Activated CD4-positive, alpha-beta memory T cell treated with anti-CD3 and anti-CD28 coated beads, Interleukin-2, amount 10 ng/mL, durations not matched to agents 7 days and 5 days (primary cell): ENCODE data around the gene SLC4A5. TPM values are rescaled to one million over a fixed set of nuclear protein-coding genes. Genes with fewer than 3 reads are reported as not detected.

Experiments used
- CTCF ChIA-PET: fragments of 350-600 bp; sonication (Branson Sonifier 250); formaldehyde crosslinking; loops from one replicate; lab custom pipeline; 2021; ENCODE audit warnings: antibody characterized with exemption, inconsistent platforms; lab: Charles Lee
- POLR2A ChIA-PET: fragments of 350-600 bp; sonication (Branson Sonifier 250); formaldehyde crosslinking; loops from one replicate; lab custom pipeline; 2021; ENCODE audit warnings: antibody characterized with exemption; lab: Charles Lee
- DNase-seq: peaks from one replicate; pipeline ENCODE4 v3.0.0-alpha.2; 2020
- H3K27ac Mint-ChIP-seq: one replicate; pipeline ENCODE4 v1.8.0; 2021; ENCODE audit warnings: mild to moderate bottlenecking, mixed read lengths
- H3K27me3 Mint-ChIP-seq: one replicate; pipeline ENCODE4 v1.8.0; 2021; ENCODE audit warnings: mixed read lengths
- H3K36me3 Mint-ChIP-seq: one replicate; pipeline ENCODE4 v1.8.0; 2021; ENCODE audit warnings: low read depth, mixed read lengths
- H3K4me1 Mint-ChIP-seq: one replicate; pipeline ENCODE4 v1.8.0; 2021; ENCODE audit warnings: mixed read lengths
- H3K4me3 Mint-ChIP-seq: one replicate; pipeline ENCODE4 v1.8.0; 2021; ENCODE audit warnings: mild to moderate bottlenecking, mixed read lengths
- H3K9me3 Mint-ChIP-seq: one replicate; pipeline ENCODE4 v1.8.0; 2021; ENCODE audit warnings: mixed read lengths
- total RNA-seq, 2 experiments: library from RNA; stranded (reverse); gene quantifications; one replicate each; pipeline ENCODE4 v1.2.3, GENCODE V29; 2021

Gene SLC4A5
- total RNA-seq, 2 experiments from 2014 or later, result 2.5 to 3.4 TPM

DNA sequence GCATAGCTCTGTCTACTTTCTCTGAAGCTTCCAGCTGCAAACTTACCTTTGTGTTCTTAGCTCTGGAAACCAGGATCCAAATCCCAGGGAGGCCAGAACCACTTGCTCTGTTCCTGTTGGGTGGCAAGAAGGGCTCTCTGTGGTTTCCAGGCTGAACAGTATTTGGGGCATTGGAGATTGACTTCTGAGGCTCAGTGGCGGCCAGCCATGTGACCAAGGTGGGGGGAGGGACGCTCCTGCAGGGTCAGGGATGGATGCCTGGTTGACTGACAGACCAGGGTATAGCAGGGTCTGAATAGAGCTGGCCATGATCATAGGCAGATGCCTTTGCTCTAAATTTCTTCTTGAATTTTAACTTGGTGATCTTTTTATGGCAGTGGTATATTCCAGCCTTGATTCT, 15.1 kb downstream of the SLC4A5 start:
- no peak for DNase-seq
- CTCF ChIA-PET, result interaction anchor here (1.3 kb wide), 1 partner anchor 78 kb away, joined by 7 read pairs; no protein-coding TSS in a partner anchor

DNA sequence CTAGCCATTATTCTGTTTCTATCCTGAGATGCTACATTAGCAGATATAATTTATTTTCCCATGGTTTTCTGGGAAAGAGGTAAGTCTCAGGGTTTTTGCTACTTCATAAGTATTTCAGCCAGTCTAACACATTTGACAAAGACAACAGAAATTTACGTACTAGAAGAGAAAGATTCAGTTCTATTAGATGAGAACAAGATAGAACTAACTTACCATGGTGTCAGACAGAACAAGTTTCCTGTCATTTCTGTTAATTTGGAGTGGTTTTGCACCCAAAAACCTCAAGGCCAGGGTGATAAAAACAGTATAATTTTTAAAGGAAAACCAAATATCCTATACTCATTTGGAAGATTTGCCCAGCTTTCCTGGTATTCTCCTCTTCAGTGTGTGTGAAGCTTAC, 15.6 kb downstream of the SLC4A5 start:
- no peaks in the 10 kb centered on the region for H3K4me1 Mint-ChIP-seq
- H3K36me3 Mint-ChIP-seq, result no peaks in the 10 kb centered on the region
- H3K4me3 Mint-ChIP-seq, result no peak overlapping the region
- POLR2A ChIA-PET, result no interaction called here
- no peak overlapping the region for H3K27ac Mint-ChIP-seq
- DNase-seq, result no peak
- H3K27me3 Mint-ChIP-seq, result no peaks in the 10 kb centered on the region
- no peaks in the 10 kb centered on the region for H3K9me3 Mint-ChIP-seq
- CTCF ChIA-PET, result interaction anchor here (1.3 kb wide), 1 partner anchor 78 kb away, joined by 7 read pairs; no protein-coding TSS in a partner anchor

More for the DNA sequence above, 15.1 kb downstream of the SLC4A5 start:
- H3K27ac Mint-ChIP-seq, result no peak overlapping the region
- POLR2A ChIA-PET, result no interaction called here
- H3K36me3 Mint-ChIP-seq, result no peaks in the 10 kb centered on the region
- H3K27me3 Mint-ChIP-seq, result no peaks in the 10 kb centered on the region
- no peak overlapping the region for H3K4me3 Mint-ChIP-seq
- no peaks in the 10 kb centered on the region for H3K4me1 Mint-ChIP-seq
- H3K9me3 Mint-ChIP-seq, result no peaks in the 10 kb centered on the region

DNA sequence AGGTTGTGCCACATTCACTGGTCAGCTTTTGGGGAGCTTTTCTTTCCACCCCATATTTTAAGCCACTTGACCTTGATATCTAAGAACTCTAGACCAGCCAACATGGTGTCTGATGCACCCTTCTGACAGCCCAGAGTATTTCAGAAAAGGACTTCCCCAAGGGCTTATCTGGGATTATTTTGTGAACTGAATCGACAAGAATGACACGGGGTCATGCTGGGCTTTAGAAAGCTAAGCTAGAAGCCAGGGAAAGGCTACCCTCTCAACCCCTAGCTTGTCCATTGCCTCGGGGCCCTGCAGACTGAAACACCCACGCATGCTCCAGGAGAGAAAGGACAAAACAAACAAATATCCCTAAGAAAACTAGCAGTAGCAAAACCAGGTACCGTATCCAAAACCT, 16.0 kb downstream of the SLC4A5 start:
- H3K9me3 Mint-ChIP-seq, result no peaks in the 10 kb centered on the region
- no peak overlapping the region for H3K27ac Mint-ChIP-seq
- ChIA-PET POLR2A (no interaction called here), CTCF (interaction anchor here (0.8 to 1.1 kb wide), 2 partner anchors 7 to 78 kb away, joined by 3 read pairs; no protein-coding TSS in a partner anchor)
- no peaks in the 10 kb centered on the region for H3K4me1 Mint-ChIP-seq
- H3K27me3 Mint-ChIP-seq, result no peaks in the 10 kb centered on the region
- H3K36me3 Mint-ChIP-seq, result no peaks in the 10 kb centered on the region
- no peak overlapping the region for H3K4me3 Mint-ChIP-seq
- no peak for DNase-seq

DNA sequence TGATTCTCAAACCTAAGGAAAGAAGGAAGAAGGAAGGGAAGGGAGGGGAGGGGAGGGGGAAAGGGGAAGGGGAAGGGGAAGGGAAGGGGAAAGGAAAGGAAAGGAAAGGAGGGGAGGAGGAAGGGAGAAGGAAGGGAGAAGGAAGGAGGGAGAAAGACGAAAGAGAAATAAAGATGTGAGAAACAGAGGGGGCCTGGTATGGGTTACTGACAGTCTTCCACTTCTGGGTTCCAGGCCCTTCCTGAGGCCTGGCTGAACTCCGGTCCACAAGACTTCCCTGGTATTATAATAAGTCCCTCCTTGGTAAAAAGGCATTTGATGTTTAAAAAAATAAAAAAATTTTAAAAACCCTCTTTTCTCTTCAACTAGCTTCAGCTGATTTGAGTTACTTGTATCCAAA, 17.4 kb downstream of the SLC4A5 start:
- H3K36me3 Mint-ChIP-seq, result no peaks in the 10 kb centered on the region
- no peak overlapping the region for H3K27ac Mint-ChIP-seq
- H3K4me3 Mint-ChIP-seq, result no peak overlapping the region
- no peak for DNase-seq
- H3K4me1 Mint-ChIP-seq, result no peaks in the 10 kb centered on the region
- ChIA-PET CTCF (interaction anchor here (1.2 kb wide), 1 partner anchor 76 kb away, joined by 4 read pairs; no protein-coding TSS in a partner anchor), POLR2A (no interaction called here)
- H3K9me3 Mint-ChIP-seq, result no peaks in the 10 kb centered on the region
- H3K27me3 Mint-ChIP-seq, result no peaks in the 10 kb centered on the region

DNA sequence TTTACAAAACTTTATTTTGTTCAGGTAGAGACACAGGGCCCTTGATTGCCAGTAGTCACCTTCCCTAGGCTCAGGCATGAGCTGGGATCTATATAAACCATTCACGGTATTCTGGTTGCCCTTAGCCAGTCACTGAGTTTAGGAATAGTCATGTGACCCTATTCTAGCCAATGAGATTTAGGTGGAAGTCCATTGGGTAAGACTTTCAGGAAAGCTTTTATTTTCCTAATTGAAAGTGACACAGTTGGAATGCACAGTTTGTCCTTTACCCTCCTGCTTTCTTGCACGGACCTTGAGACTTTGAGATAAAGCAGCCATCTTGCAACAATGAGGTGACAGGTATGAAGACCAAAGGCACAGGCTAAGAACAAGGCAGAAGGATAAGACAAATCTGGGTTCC, 21.5 kb downstream of the SLC4A5 start:
- H3K4me3 Mint-ChIP-seq, result no peak overlapping the region

DNA sequence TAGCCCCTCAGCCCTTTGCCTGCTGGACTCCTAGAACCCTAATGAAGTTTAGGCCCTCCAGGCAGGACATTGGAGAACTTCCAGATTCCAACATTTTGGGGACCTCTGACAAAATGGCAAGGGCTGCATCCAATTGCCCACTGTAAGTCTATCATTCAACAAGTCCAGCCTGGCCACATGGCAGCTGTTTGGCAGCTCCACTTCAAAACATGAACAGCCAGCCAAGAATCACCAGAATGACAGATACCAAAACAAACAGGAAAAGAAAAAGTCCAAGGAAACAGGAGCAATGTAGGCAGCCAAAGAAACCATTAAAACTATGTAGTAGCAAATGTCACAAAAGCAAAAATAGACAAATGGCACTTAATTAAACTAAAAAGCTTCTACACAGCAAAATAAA, 25.5 kb downstream of the SLC4A5 start:
- POLR2A ChIA-PET, result no interaction called here
- CTCF ChIA-PET, result interaction anchor here (1.7 kb wide), 1 partner anchor 17 kb away, joined by 5 read pairs; no protein-coding TSS in a partner anchor
- Mint-ChIP-seq H3K36me3 (peaks cover 4% of the 10 kb centered on the region), H3K27ac (no peak overlapping the region), H3K4me1 (no peaks in the 10 kb centered on the region), H3K9me3 (no peaks in the 10 kb centered on the region), H3K4me3 (no peak overlapping the region), H3K27me3 (no peaks in the 10 kb centered on the region)
- DNase-seq, result no peak

More for the DNA sequence above, 21.5 kb downstream of the SLC4A5 start:
- CTCF ChIA-PET, result interaction anchor here (0.9 to 1.0 kb wide), 2 partner anchors 11 to 54 kb away, joined by 3 read pairs; no protein-coding TSS in a partner anchor
- Mint-ChIP-seq H3K27ac (no peak overlapping the region), H3K36me3 (no peaks in the 10 kb centered on the region), H3K9me3 (no peaks in the 10 kb centered on the region), H3K4me1 (no peaks in the 10 kb centered on the region), H3K27me3 (no peaks in the 10 kb centered on the region)
- DNase-seq, result no peak
- POLR2A ChIA-PET, result no interaction called here

DNA sequence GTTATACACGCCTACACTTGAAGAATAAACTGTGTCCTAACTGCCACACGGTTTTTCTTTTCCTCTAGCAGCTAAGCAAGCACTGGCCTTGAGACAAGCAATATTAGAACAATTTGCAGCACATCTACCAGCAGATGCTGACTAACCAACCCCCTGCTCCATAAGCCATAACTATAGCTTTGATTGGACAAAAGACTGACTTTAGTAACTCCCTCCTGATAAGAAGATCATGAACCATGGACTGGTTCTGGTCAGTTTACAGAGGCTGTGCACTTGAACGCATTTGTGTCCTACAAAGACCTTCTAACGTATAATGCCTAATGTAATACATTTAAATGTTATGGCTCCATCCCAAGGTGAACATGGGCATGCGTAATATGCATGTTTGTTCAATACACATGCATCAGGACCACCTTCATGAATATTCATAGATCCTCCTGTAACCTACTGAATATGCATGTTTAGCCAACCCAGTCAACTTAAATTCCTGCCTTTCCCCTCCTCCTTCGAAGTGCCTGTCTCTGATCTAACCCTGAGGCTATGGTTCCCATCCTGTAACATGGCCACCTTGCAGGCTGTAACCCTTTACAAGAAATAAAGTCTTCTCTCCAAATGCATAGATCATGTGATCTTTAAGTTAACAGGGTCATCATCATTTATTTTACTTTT, 26.5 kb downstream of the SLC4A5 start:
- no peaks in the 10 kb centered on the region for H3K4me1 Mint-ChIP-seq
- no peaks in the 10 kb centered on the region for H3K9me3 Mint-ChIP-seq
- no peak for DNase-seq
- H3K27ac Mint-ChIP-seq, result no peak overlapping the region
- H3K36me3 Mint-ChIP-seq, result peaks cover 4% of the 10 kb centered on the region
- no peak overlapping the region for H3K4me3 Mint-ChIP-seq
- CTCF ChIA-PET, result interaction anchor here (3.6 kb wide), 1 partner anchor 18 kb away, joined by 12 read pairs; no protein-coding TSS in a partner anchor
- H3K27me3 Mint-ChIP-seq, result no peaks in the 10 kb centered on the region
- POLR2A ChIA-PET, result no interaction called here

DNA sequence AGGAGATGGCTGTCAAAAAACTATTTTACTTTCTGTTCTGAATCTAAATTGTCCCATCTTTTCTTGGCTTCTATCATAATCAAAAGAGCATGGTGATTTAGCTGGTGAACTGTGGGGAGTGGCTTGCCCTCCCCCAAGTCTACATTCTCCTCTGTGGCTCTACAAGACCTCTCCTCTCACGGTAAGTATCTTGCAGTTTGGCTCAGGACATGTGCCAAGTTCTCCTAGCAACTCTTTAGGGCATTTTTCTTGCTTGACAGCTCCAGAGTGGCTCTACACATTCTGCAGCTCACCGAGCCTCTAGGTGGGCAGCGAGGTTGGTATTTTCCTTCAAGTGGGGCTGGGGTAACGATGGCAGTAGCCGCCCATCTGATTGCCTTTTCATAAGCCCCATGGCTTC, 29.1 kb downstream of the SLC4A5 start:
- H3K4me3 Mint-ChIP-seq, result no peak overlapping the region
- H3K9me3 Mint-ChIP-seq, result no peaks in the 10 kb centered on the region
- DNase-seq, result no peak
- H3K4me1 Mint-ChIP-seq, result no peaks in the 10 kb centered on the region
- H3K36me3 Mint-ChIP-seq, result peaks cover 4% of the 10 kb centered on the region
- no peak overlapping the region for H3K27ac Mint-ChIP-seq
- H3K27me3 Mint-ChIP-seq, result peaks cover 1% of the 10 kb centered on the region
- POLR2A ChIA-PET, result no interaction called here
- CTCF ChIA-PET, result interaction anchor here (1.2 to 3.6 kb wide), 2 partner anchors 21 to 46 kb away, joined by 3 to 12 read pairs; no protein-coding TSS in a partner anchor

DNA sequence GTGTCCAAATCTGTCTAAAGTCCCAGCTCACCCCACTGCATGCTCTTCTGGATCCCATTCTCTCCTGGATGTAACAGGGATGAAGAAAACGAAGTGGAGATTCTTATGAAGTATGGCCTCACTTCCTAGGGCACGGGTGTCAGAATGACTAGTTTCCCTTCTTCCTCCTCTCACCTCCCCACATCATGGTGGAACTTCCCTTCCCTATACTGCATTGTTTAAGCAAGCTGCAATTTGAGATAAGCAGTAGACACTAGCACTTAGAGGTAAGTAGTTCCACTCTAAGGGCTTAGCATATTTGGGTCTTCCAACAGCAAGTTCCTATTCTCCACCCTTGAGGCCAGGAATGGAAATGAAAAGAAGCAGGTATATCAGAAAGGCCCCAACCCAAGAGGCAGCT, 29.7 kb downstream of the SLC4A5 start:
- H3K27ac Mint-ChIP-seq, result no peak overlapping the region
- H3K4me1 Mint-ChIP-seq, result no peaks in the 10 kb centered on the region
- DNase-seq, result no peak
- ChIA-PET CTCF (interaction anchor here (0.6 to 3.6 kb wide), 3 partner anchors 22 to 561 kb away, joined by 3 to 12 read pairs (median 5); no protein-coding TSS in a partner anchor), POLR2A (no interaction called here)
- peaks cover 2% of the 10 kb centered on the region for H3K27me3 Mint-ChIP-seq
- no peak overlapping the region for H3K4me3 Mint-ChIP-seq
- peaks cover 4% of the 10 kb centered on the region for H3K36me3 Mint-ChIP-seq
- H3K9me3 Mint-ChIP-seq, result no peaks in the 10 kb centered on the region

DNA sequence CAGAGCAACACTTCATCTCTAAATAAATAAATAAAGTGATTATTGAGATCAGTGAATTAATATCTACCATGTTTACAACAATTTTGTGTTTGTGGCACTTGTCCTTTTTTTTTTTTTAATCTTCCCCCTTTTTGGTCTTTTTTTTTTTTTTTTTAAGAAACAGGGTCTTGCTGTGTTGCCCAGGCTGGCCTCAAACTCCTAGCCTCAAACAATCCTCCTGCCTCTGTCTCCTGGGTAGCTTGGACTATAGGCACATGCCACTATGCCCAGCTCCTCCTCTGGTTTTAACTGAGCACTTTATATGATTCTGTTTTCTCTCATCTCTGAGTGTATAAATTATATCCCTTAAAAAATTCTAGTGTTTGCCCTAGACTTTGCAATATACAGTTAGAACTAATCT, 30.3 kb downstream of the SLC4A5 start:
- ChIA-PET CTCF (interaction anchor here (0.6 to 0.7 kb wide), 2 partner anchors 66 to 560 kb away, joined by 3 to 5 read pairs; no protein-coding TSS in a partner anchor), POLR2A (no interaction called here)
- no peaks in the 10 kb centered on the region for H3K9me3 Mint-ChIP-seq
- H3K27ac Mint-ChIP-seq, result no peak overlapping the region
- H3K4me1 Mint-ChIP-seq, result no peaks in the 10 kb centered on the region
- H3K4me3 Mint-ChIP-seq, result no peak overlapping the region
- DNase-seq, result no peak
- H3K36me3 Mint-ChIP-seq, result peaks cover 4% of the 10 kb centered on the region
- H3K27me3 Mint-ChIP-seq, result peaks cover 2% of the 10 kb centered on the region

DNA sequence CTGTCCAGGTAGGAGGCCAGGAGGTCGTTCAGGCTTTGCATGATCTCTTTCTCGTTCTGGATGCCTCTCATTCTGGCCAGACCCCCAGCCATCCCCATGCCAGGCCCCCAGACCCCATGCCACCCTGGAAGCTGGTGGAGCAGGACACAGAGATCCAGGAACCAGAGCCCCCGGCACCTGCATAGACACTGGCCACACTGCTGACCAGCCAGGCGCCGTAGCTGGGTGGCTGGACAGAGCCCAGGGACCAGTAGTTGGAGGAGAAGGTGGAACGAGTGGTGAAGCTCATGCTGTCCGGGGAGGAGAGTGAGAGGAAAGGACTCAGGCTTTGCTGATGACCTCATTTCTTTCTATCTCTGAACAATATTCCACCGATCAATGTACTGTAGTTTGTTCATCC, 35.5 kb downstream of the SLC4A5 start:
- H3K4me3 Mint-ChIP-seq, result no peak overlapping the region
- H3K27me3 Mint-ChIP-seq, result peaks cover 2% of the 10 kb centered on the region
- no peaks in the 10 kb centered on the region for H3K4me1 Mint-ChIP-seq
- CTCF ChIA-PET, result interaction anchor here (2.9 kb wide), 1 partner anchor 28 kb away, joined by 14 read pairs; no protein-coding TSS in a partner anchor
- H3K9me3 Mint-ChIP-seq, result no peaks in the 10 kb centered on the region
- H3K36me3 Mint-ChIP-seq, result no peaks in the 10 kb centered on the region
- no peak for DNase-seq
- POLR2A ChIA-PET, result interaction anchor here (0.8 kb wide), 1 partner anchor 25 kb away, joined by 3 read pairs; no protein-coding TSS in a partner anchor
- no peak overlapping the region for H3K27ac Mint-ChIP-seq

DNA sequence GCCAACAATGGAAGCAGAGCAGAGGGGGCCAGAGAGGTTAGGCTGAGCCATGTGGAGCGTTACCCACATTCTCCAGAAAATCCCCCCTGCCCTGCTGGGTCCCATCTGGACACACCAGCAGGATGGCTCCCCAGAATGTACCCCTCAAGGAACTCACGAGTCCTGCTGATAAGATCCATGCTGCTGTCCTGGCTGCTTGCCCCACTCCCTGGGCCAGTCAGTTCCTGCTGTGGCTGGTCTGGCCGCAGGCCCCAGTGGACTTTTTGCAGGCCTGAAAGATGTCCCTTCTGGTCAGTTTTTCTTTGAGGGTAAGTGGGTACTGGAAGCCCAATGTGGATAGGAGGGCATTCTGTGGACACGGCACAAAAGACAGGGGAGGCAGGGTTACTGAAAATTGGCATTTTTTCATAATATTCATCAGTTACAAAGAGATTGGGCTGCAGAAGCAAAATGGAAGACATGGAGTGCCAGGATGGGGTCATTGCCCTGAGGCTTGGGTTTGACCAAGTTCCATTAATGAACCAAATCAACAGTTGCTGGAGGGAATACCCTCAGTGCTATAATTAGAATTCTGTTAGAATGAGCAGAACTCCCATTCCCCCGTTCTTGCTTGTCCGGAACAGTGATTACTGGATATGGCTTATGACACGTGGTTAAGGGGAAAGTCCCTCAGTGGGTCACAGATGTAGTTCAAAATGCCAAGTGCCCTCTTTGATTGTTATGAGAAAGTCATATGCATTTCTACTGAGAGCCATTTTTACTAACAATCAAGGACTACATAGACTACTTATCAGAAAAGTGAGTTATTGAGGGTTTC, 38.7 kb downstream of the SLC4A5 start:
- H3K9me3 Mint-ChIP-seq, result no peaks in the 10 kb centered on the region
- H3K27me3 Mint-ChIP-seq, result peaks cover 2% of the 10 kb centered on the region
- no peak for DNase-seq
- no peak overlapping the region for H3K4me3 Mint-ChIP-seq
- H3K4me1 Mint-ChIP-seq, result no peaks in the 10 kb centered on the region
- ChIA-PET CTCF (interaction anchor here (0.7 kb wide), 1 partner anchor 1311 kb away, joined by 4 read pairs; no protein-coding TSS in a partner anchor), POLR2A (no interaction called here)
- H3K36me3 Mint-ChIP-seq, result no peaks in the 10 kb centered on the region
- H3K27ac Mint-ChIP-seq, result no peak overlapping the region

DNA sequence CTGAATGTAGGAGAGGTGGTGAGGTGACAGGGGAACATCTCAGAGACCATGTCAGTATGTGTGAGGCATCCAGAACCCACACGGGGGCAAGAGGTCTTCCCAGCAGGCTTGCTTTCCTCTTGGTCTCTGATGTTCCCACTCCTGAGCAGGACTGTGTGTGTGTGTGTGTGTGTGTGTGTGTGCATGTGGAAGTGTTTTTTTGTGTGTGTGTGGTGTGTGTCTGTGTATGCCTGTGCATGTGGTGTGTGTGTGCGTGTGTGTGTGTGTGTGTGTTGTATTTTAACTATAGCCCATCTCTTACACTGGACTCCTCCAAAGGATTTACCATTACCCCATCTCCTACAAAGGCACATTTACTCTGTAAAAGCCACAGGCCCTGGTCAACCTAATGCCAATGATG, 40.4 kb downstream of the SLC4A5 start:
- no peaks in the 10 kb centered on the region for H3K4me1 Mint-ChIP-seq
- H3K27ac Mint-ChIP-seq, result no peak overlapping the region
- ChIA-PET POLR2A (no interaction called here), CTCF (no interaction called here)
- no peaks in the 10 kb centered on the region for H3K36me3 Mint-ChIP-seq
- no peak for DNase-seq
- H3K4me3 Mint-ChIP-seq, result no peak overlapping the region
- H3K27me3 Mint-ChIP-seq, result no peaks in the 10 kb centered on the region
- H3K9me3 Mint-ChIP-seq, result peaks cover 2% of the 10 kb centered on the region
